Gastroesophageal sphincter (tissue), 3 donors: Measurements from ENCODE around the gene MOB3B.

ENCODE experiments used
- CTCF ChIP-seq, 4 experiments: fragments of 200-600 bp in 2 of 4; fragments of 450-650 bp in 2 of 4; sonication (generic) in 1 of 4; IDR thresholded peaks; one replicate each; pipeline ENCODE4 v1.5.1; 2017 to 2019; ENCODE audit warnings: antibody characterized with exemption in 4 of 4, mild to moderate bottlenecking in 2 of 4, moderate library complexity in 2 of 4
- POLR2A ChIP-seq, 2 donors: fragments of 450-650 bp; IDR thresholded peaks; one replicate each; pipeline ENCODE4 v1.6.1; 2017; ENCODE audit warnings: antibody characterized with exemption in 2 of 2, mild to moderate bottlenecking in 2 of 2, moderate library complexity in 1 of 2
- POLR2AphosphoS5 ChIP-seq: sonication (generic); formaldehyde crosslinking; IDR thresholded peaks from one replicate; pipeline ENCODE4 v1.6.1; 2017; ENCODE audit warnings: antibody characterized with exemption

- no peak for TF ChIP-seq CTCF (IDR thresholded peaks at IDR 0.05)
- TF ChIP-seq POLR2A (IDR thresholded peaks at IDR 0.05), result no peak
- TF ChIP-seq POLR2AphosphoS5, result no peak
Measured at GRCh38 chr9:27441741-27442070, 87.9 kb downstream of the MOB3B start.
